ENCODE data around the gene SLC16A10. TPM values are rescaled to one million over a fixed set of nuclear protein-coding genes. Genes with fewer than 3 reads are reported as not detected.
"Not testable (repeated sequence)": the region's sequence is repeated elsewhere in the genome, so short reads cannot be mapped to it uniquely, and the experiment has no call there.

The SLC16A10 gene
- total and polyA plus RNA-seq, 2 experiments from 2014 or later: 12.1 to 30.9 TPM

DNA sequence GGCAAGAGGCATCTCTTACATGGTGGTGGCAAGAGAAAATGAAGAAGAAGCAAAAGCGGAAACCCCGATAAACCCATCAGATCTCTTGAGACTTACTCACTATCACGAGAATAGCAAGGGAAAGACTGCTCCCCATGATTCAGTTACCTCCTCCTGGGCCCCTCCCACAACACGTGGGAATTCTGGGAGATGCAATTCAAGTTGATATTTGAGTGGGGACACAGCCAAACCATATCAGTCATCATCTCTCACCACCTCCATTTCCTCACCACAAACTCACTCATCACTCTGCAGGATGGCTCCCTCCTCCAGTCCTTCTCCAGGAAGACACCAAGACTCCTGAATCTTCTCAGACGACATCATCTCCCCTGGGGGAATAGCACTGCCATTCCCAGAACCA lies 25.8 kb upstream of the SLC16A10 start:
- H3K4me3 ChIP-seq: no peak overlapping the region
- H4K20me1 ChIP-seq (replicated peaks; ENCODE audit: insufficient read depth): no peaks in the 10 kb centered on the region
- no peaks in the 10 kb centered on the region; the same call in 1 of the 2 replicates for H3K36me3 ChIP-seq (ENCODE audit: insufficient read depth)
- Mint-ChIP-seq H3K27me3 (ENCODE audit: insufficient read depth, low read depth, poor library complexity) (peaks cover 10% of the 10 kb centered on the region), H3K9me3 (peaks cover 27% of the 10 kb centered on the region), H3K4me3 (no peak overlapping the region), H3K4me1 (peaks cover 6% of the 10 kb centered on the region; the same call in 1 of the 3 replicates), H3K27ac (no peak overlapping the region), H3K36me3 (ENCODE audit: low read depth) (peaks cover 10% of the 10 kb centered on the region; the same call in 2 of the 3 replicates)
- H3K27me3 ChIP-seq (ENCODE audit: insufficient read depth): no peaks in the 10 kb centered on the region
- DNase-seq (ENCODE audit: low spot score): no peak
- H3K9me2 ChIP-seq (ENCODE audit: insufficient read depth): 0 out of 2 replicates have a peak, but pooled peaks cover 3% of the 10 kb centered on the region
- no peak for ATAC-seq
- no peak for TF ChIP-seq EZH2phosphoT487 (IDR thresholded peaks at IDR 0.05; ENCODE audit: unreplicated experiment)
- no peak for TF ChIP-seq STAT1 (IDR thresholded peaks at IDR 0.05; ENCODE audit: unreplicated experiment)
- TF ChIP-seq, protein P1, sequence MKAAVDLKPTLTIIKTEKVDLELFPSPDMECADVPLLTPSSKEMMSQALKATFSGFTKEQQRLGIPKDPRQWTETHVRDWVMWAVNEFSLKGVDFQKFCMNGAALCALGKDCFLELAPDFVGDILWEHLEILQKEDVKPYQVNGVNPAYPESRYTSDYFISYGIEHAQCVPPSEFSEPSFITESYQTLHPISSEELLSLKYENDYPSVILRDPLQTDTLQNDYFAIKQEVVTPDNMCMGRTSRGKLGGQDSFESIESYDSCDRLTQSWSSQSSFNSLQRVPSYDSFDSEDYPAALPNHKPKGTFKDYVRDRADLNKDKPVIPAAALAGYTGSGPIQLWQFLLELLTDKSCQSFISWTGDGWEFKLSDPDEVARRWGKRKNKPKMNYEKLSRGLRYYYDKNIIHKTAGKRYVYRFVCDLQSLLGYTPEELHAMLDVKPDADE (IDR thresholded peaks at IDR 0.05): no peak
- TF ChIP-seq POLR2AphosphoS5 (IDR thresholded peaks at IDR 0.05; ENCODE audit: low read depth): no peak
- no peaks in the 10 kb centered on the region for H3F3A ChIP-seq (replicated peaks; ENCODE audit: low read depth)
- H3K79me2 ChIP-seq (replicated peaks; ENCODE audit: insufficient read depth): no peaks in the 10 kb centered on the region
- no peaks in the 10 kb centered on the region for H3K4me1 ChIP-seq (ENCODE audit: insufficient read depth)
- no peak overlapping the region for H3K27ac ChIP-seq (ENCODE audit: low read depth)
- no peak overlapping the region for H2AFZ ChIP-seq
- no peak overlapping the region for H3K4me2 ChIP-seq

DNA sequence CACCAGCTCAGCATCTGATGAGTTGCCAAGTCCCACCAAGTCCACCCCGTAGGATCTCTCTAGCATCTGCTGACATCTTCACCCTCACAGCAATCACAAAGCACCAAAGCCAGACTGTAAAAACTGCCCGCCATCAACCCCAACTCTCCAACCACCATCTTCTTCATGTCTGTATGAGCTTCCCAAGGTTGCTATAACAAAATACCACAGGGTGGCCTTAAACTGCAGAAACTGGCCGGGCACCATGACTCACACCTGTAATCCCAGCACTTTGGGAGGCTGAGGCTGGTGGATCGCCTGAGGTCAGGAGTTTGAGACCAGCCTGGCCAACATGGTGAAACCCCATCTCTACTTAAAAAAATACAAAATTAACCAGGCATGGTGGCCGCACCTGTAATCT lies 25.3 kb upstream of the SLC16A10 start:
- not testable (repeated sequence) for H4K20me1 ChIP-seq (replicated peaks; ENCODE audit: insufficient read depth); H3K27ac Mint-ChIP-seq; H3F3A ChIP-seq (replicated peaks; ENCODE audit: low read depth); H3K79me2 ChIP-seq (replicated peaks; ENCODE audit: insufficient read depth); H3K4me3 ChIP-seq; H3K36me3 ChIP-seq (ENCODE audit: insufficient read depth); H3K4me1 ChIP-seq (ENCODE audit: insufficient read depth); H3K4me2 ChIP-seq; H2AFZ ChIP-seq; H3K4me1 Mint-ChIP-seq; H3K9me2 ChIP-seq (ENCODE audit: insufficient read depth); H3K27me3 ChIP-seq (ENCODE audit: insufficient read depth); H3K4me3 Mint-ChIP-seq; DNase-seq (ENCODE audit: low spot score); ATAC-seq; H3K27ac ChIP-seq (ENCODE audit: low read depth)
- peaks cover 10% of the 10 kb centered on the region; the same call in 2 of the 3 replicates for H3K36me3 Mint-ChIP-seq (ENCODE audit: low read depth)
- peaks cover 27% of the 10 kb centered on the region for H3K9me3 Mint-ChIP-seq
- peaks cover 11% of the 10 kb centered on the region for H3K27me3 Mint-ChIP-seq (ENCODE audit: insufficient read depth, low read depth, poor library complexity)

DNA sequence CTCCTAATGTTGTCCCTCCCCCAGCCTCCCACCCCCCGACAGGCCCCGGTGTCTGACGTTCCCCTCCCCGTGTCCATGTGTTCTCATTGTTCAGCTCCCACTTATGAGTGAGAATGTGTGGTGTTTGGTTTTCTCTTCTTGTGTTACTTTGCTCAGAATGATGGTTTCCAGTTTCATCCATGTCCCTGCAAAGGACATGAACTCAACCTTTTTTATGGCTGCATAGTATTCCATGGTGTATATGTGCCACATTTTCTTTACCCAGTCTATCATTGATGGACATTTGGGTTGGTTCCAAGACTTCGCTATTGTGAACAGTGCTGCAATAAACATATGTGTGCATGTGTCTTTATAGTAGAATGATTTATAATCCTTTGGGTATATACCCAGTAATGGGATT lies 24.4 kb upstream of the SLC16A10 start:
- peaks cover 11% of the 10 kb centered on the region for H3K27me3 Mint-ChIP-seq (ENCODE audit: insufficient read depth, low read depth, poor library complexity)
- peaks cover 27% of the 10 kb centered on the region for H3K9me3 Mint-ChIP-seq
- not testable (repeated sequence) for H3K4me3 Mint-ChIP-seq

More for the DNA sequence above, 24.4 kb upstream of the SLC16A10 start:
- H2AFZ ChIP-seq; H3K27ac Mint-ChIP-seq; H3K27me3 ChIP-seq (ENCODE audit: insufficient read depth); H3K4me1 ChIP-seq (ENCODE audit: insufficient read depth); H4K20me1 ChIP-seq (replicated peaks; ENCODE audit: insufficient read depth); ATAC-seq; H3K9me2 ChIP-seq (ENCODE audit: insufficient read depth); H3K27ac ChIP-seq (ENCODE audit: low read depth); DNase-seq (ENCODE audit: low spot score); H3F3A ChIP-seq (replicated peaks; ENCODE audit: low read depth); H3K36me3 ChIP-seq (ENCODE audit: insufficient read depth); H3K79me2 ChIP-seq (replicated peaks; ENCODE audit: insufficient read depth); H3K4me2 ChIP-seq; H3K4me1 Mint-ChIP-seq; H3K4me3 ChIP-seq: not testable (repeated sequence)
- H3K36me3 Mint-ChIP-seq (ENCODE audit: low read depth): peaks cover 10% of the 10 kb centered on the region; the same call in 2 of the 3 replicates

Measured in GM23338 (cell line).